Right ventricle myocardium inferior (tissue), 1 donor: ENCODE data around the gene NGEF. TPM values are rescaled to one million over a fixed set of nuclear protein-coding genes. Genes with fewer than 3 reads are reported as not detected.

Experiments
- ATAC-seq: fragments of 200-7000 bp; cut with Tn5 transposase; one replicate; pipeline ENCODE4 v1.9.1; 2020; ENCODE audit warnings: mild to moderate bottlenecking, moderate library complexity
- DNase-seq: peaks from one replicate; pipeline ENCODE4 v3.0.0; 2021; ENCODE audit errors: missing footprints
- intact Hi-C: fragments of 100-400 bp; cut with DNase I; formaldehyde crosslinking; loops from one replicate; pipeline ENCODE4 v1.11.0; 2022
- total RNA-seq: library from RNA; stranded (reverse); fragmentation: NEBNext Ultra II Directional; extraction: Animal tissue kit (Norgen Biotek cat#: 25700); gene quantifications from one replicate; pipeline ENCODE4 v1.2.1, GENCODE V29; 2021
- donor health status: DM: no; HTN: yes; CAD: no; lungs with severe emphysema.

The NGEF gene
- total RNA-seq, 1 donor from 2014 or later: 0.51 TPM

DNA sequence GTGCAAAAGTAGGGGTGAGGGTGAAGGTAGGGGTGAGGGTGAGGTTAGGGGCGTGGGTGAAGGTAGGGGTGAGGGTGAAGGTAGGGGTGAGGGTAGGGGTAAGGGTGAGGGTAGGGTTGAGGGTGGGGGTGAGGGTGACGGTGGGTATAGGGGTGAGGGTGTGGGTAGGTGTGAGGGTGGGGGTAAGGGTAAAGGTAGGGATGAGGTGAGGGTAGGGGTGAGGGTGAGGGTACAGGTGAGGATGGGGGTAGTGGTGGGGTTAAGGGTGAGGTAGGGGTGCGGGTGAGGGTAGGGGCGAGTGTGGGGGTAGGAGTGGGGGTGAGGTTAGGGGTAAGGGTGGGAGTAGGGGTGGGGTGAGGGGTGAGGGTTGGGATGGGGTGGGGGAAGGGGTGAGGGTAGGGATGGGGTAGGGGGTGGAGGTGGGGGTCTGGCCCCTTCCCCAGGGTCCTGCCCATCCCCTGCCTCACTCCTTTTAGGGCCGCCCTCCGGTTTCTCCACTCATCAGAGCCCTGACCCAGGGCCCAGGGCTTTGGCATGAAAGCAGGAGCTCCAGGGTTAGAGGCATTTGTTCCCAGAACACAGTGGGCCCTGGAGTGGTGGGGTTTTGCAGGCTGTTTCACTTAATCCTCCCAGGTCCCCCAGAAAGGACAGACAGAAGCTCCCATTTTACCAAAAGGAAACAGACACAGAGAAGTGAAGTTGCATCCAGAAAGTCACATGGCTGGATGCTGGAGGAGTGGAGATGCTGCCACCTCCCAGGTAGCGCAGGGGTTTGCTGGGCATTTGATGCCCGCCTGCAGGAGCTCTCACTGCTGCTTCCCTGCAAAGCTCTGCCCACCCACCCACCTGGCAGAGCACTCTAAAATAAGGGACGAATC, 116.1 kb downstream of the NGEF start:
- intact Hi-C loops: no loop called here
- ATAC-seq: no peak
- peak; percentile 30 for DNase-seq

DNA sequence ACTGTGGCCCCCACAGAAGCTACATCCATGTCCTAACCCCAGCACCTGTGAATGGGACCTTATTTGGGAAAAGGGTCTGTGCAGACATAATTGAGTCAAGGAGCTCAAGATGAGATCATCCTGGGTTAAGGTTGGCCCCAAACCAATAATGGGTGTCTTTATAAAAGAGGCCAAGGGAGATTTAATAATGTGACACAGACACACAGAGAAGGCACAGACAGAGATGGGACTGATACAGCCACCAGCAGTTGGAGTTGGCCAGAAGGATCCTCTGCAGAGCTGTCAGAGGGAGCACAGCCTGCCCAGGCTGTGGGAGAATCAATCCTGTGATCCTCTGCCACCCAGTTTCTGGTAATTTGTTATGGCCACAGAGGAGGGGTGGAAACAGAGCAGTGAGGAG, 116.9 kb downstream of the NGEF start:
- intact Hi-C loops: no loop called here
- DNase-seq: no peak

DNA sequence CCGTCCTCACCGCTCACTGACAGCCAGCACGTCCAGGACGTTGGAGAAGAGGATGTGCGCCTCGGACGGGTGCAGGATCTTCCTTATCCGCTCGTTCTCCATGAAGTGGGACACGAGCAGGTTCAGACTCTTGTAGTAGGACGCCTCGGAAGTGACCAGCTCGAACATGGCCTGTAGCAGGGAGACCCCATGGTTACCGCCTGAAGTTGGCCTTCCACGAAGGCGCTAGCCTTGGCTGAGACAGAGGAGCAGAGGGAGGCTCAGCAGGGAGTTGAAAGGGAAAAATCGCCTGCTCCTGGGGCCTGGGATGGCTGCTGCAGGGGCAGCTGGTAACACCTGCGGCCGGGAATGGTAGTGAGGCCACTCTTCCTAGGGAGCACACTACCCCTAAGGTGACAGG, 118.3 kb downstream of the NGEF start:
- ATAC-seq (no peak), DNase-seq (peak; percentile 30)
- intact Hi-C loops: no loop called here

More for the DNA sequence above, 116.9 kb downstream of the NGEF start:
- ATAC-seq: no peak

DNA sequence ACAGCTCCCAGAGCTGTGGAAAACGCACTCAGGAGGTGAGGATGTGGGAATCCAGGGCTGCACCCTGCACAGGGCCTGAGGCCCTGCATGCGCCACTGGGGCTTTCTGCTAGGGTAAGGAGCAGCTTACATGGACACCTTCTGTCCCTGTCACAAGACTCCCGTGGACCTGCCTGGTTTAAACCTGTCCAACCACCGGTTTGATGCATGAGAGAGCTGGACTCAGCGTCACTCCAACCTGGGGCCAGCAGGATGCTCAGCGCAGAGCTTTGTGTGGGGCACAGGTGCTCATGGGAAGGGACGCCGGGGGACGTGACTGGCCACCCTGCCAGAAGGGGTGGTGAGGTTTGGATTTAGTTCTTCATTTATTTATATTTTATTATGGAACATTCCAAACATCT, 118.8 kb downstream of the NGEF start:
- peak; percentile 25 for DNase-seq
- intact Hi-C loops: no loop called here
- no peak for ATAC-seq

DNA sequence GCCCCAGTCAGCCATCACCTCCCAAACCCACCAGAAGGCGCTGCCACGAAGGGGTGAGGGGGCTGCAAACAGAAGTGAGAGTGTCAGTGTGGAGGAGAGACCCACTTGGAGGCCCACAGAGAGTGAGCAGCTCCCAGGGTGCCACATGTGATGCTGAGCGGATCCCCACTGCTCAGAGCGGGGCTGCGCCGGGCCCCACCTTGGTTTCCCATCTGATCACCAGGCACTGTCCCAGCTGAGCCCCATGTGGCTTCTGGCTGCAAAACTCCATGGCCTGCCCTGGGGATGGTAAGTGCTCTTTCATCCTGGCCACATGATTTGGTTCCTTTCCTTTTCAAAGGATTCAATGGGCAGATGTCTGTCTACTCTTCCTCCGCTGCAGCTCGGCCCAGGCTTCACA, 119.2 kb downstream of the NGEF start:
- intact Hi-C loops: no loop called here
- no peak for ATAC-seq
- DNase-seq: peak; percentile 70

DNA sequence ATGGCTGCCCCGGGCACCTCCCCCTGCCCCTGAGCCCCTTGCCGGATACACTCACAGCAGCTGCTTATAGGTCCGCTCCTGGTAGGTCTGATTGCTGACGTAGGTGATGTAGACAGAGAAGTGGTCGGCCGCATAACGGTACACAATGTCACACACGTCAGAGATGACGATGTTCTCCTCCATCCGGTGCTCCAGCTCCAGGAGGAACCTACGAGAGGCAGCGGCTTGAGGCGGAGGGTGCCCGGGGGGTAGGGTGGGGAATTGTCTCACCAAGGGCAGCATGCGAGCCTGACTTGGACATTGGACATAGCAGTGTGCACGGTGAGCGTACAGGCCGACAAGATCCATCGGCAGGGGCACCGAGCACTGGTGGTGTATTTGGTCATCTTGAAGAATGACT, 120.2 kb downstream of the NGEF start:
- intact Hi-C loops: no loop called here
- DNase-seq (peak; percentile 39), ATAC-seq (no peak)

DNA sequence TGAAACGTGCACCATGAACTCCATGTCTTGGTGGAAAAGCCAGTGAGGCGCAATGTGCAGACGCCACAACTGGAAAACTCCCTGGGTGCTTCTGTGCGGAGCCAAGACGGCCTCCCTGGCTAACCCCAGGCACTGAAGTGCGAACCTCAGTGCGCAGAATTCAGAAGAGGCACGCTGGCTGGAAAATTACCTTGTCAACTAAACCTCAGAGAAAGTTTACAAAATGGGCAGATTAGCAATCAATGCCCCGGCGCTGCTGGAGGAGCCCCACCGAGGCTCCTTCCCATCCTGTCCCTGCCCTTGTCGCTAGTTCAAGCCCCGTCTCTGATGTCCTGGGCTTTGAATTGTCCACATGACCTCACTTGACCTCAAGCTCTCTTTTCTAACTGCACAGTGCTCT, 120.8 kb downstream of the NGEF start:
- peak; percentile 42 for DNase-seq
- intact Hi-C loops: no loop called here

DNA sequence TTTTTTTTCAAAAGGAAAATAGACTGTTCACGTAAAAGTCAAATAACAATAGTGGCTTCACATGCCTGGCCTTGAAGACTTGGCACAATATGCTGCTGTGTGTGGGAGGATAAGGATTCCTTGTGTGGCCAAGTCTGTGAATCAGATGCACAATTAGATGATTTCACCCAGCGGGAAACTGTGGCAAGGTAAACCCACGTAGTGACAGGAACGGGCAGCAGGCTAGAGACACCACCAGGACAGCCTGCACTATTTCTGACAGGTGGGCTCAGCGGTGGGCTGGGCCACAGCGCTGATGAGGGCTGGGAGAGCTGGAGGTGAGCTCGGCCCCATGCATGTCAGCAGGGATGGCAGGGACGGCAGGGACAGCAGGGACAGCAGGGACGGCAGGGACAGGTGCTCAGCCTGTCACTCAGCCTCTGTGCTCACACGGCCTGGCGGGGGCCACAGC, 121.4 kb downstream of the NGEF start:
- DNase-seq: peak; percentile 35
- ATAC-seq: no peak
- intact Hi-C loops: no loop called here

More for the DNA sequence above, 120.8 kb downstream of the NGEF start:
- ATAC-seq: no peak

DNA sequence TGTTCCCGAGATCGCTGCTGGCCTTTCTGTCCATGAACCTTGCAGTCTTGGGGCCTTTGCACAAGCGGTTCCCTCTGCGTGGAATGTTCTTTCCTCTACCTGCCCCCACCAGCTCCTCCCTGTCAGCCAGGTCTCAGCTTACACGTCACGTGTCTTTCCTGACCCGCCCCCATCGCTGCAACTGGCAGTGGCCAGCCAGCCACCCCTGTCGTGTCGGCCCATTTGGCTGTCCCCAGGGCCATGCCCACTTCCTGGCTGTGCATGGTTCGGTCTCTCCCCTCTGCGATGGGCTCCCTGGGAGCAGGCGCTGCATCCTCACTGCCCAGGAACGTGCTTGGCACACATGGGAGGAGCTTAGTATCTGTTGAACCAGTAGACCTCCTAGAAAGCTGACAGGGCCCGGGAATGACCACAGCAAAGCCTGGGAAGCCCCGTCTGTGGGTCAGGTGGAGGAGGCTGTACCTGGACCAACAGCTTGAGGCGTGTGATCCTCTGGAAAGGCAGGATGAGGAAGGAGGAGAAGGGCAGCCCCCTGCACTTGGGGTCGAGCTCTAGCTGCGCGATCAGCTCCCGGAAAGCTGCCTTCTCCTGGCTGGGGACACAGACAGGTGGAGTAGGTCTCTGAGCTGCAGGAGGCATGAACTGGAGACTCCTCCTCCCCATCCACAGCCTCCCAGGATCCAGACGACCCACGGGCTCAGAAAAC, 122.0 kb downstream of the NGEF start:
- peak; percentile 42 for ATAC-seq
- DNase-seq: peak; percentile 65
- intact Hi-C loops: no loop called here

DNA sequence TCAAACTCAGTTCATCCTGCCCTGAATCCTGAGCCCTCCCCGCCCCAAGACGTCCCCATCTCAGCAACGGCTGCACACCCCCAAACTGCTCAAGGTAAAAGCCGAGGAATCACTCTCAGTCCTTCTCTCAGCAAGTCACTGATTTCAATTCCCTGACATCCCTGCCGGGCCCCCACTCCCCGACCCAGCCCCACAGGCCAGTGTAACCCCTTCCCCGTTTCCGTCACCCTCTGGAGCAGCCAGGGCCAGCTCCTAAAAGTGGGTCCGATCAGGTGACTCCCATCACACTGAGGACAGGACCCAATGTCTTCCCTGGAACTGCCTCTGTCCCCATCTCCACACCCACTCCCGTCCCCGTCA, 122.5 kb downstream of the NGEF start:
- ATAC-seq (no peak), DNase-seq (no peak)
- intact Hi-C loops: no loop called here

DNA sequence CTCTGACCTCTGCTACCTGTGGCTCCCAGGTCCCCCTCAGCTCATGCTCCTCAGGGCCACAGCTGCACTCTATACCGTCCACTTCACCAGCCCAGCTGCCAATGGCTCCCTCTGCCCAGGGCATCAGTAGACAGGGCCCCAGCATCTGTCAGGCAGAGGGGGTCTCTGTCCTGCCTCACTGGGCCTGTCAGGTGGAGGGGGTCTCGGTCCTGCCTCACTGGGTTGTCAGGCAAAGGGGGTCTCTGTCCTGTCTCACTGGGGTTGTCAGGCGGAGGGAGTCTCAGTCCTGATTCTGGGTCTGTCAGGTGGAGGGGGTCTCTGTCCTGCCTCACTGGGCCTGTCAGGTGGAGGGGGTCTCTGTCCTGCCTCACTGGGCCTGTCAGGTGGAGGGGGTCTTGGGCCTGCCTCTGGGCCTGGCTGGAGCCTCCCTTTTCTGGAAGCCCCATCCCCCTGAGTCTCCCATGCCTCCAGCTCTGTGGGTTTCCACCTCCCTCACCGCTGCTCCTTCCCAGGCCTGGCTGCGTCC, 123.1 kb downstream of the NGEF start:
- ATAC-seq: no peak
- peak; percentile 20 for DNase-seq
- intact Hi-C loops: no loop called here

DNA sequence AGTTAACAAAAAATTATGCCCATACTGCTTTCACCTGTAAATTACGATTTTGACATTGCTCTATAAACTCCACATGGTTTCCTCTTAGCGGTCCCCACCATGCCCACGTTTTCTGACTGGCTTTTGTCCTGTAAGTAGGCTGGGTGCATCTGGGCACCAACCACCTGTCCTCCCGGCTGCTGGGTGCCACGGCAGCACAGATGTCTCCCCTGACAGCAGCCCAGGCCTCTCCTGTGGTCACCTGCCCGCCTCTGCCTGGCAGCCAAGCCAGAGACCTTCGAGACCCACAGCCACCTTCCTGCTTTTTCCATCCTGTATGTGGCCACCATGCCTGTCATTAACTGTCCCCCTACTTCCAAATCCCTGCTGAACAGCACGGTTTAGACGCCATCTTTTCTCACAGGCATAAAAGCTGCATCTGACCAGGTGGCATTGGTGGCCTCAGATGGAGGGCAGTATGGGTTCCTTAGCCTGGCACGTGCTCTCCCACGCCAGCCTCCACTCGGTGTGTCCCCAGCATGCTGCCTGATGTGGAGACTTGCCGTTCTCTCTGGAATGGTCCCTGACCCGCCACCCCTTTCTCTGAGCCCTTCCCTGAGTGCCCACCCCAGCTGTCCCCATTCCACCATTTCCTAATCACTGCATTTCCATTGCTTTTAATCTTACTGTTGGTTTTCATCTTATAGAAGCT, 124.1 kb downstream of the NGEF start:
- intact Hi-C loops: no loop called here
- DNase-seq (peak; percentile 31), ATAC-seq (no peak)

DNA sequence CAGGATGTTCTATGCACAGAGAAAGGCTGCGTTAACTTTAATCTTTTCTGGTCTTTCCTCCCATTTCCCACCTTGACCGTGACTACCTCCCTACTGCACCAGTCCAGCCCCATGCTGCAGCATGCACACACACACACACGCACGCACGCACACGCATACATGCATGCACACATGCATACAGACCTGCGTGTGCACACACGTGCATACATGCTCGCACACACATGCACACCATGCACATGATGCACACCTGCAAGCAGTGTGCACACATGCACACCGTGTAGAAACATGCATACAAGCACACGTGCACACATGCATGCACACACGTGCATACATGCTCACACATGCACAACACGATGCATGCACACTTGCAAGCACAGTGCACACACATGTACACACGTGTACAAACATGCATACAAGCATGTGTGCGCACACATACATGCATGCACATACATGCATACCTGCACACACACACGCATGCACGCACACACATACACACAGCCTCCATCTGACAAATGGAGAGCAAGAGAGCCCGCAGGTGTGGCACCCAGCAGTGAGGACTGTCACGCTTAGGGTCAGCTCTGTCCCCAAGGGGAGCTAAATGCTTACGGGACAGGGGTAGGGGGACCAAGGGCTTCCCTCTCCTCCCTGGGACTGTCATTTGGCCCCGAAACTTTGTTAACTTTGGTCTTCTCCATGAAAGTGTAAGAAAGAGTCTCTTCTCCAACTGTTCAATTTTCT, 124.8 kb downstream of the NGEF start:
- DNase-seq (peak; percentile 45), ATAC-seq (no peak)
- intact Hi-C loops: no loop called here

DNA sequence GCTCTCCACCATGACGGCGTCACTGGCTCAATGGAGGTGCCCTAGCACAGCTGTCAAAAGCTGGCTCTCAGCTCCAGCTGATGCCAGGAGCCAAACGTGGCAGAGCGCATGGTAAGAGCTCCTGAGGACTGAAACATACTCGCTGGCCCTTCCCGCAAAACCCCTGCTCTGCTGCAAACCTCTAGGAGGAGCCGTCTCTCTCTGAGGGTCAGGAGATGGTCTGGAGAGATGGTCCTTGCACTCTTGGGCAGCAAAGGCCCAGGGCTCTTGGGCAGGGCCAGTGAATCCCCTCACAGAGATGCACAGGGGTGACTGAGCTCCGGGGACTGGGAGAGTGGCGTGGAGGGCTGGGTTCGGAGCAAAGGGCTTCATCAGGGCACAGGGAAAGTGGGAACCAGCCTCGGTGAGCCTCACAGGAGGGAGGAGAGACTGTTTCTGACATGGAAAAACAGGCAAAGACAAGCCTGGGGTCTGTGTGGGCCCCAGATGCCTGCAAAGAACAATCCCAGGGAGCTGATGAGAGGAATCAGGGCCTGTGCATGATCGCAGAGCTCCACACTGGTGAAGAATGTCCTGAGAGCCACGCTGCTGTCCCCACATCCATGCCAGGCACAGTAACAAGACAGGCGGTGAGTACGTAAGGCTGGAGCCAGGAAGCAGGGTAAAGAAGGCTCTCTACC, 125.7 kb downstream of the NGEF start:
- peak; percentile 37 for DNase-seq
- intact Hi-C loops: no loop called here

DNA sequence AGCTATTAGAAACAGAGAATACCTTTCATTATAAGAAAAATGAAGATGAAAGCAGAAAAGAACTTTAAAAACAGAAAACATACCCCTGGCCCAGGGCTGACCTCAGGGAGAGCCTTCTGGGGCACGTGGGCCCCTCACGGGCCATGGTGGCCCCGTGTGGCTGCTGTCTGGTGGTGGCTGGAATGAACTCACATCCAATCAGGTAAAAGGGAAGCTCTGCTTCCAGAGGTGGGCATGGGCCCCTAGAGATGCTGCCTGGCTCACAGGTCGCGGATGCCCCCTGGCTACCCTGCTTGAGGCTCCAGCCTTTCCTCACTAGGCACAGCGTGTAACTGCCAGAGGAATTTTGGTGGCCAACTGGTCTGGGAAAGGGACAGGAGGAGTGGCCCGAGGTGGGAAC, 126.4 kb downstream of the NGEF start:
- ATAC-seq (no peak), DNase-seq (peak; percentile 16)
- intact Hi-C loops: no loop called here

More for the DNA sequence above, 125.7 kb downstream of the NGEF start:
- ATAC-seq: no peak

DNA sequence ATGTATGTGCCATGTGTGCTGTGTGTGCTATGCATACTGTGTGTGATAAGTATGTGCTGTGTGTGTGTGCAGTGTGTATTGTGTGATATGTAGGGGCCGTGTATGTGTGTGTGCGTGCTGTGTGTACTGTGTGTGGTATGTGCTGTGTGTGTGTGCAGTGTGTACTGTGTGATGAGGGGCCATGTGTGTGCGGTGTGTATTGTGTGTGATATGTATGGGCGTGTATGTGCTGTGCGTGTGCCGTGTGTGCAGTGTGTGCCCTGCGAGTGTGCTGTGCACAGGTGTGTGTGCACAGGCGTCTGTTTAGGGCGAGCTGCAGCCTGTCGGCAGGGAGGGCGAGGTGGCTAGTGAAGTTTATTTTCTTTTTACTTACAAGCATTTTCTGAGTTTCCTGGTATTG, 126.9 kb downstream of the NGEF start:
- ATAC-seq (no peak), DNase-seq (peak; percentile 21)
- intact Hi-C loops: no loop called here

DNA sequence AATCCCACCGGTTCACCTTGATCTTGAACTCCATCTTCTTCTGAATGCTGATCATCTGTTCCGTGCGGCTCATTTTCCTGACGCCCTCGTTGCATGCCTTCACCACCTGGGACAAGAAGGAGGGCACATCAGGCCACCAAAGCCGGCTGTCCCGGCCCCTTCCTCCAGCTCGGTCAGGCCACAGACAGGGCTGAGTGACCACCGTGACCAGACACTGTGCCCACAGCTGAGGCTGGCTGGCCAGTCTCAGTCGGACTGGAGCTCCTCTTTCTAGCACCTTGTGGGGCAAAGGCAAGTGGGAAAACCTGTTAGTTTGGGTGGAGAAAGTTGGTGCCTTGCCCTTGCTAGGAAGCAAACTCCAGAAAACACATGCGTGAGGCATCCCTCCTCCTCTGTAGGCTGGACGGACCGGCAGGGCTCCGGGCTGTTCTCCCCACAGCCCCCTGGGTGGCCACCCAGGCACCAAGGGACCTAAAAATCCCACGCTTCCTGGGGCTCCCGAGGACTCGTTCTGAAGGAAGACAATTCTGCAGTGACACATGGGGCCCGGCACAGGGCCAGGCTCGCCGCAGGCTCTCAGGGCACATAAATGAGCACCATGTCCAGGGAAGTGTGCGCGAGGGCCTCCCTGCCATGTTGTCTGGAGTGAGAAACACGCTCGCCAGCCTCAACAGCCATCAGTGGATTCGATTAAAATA, 127.6 kb downstream of the NGEF start:
- ATAC-seq (no peak), DNase-seq (peak; percentile 54)
- intact Hi-C loops: no loop called here
